Measurements from ENCODE around the gene NHERF1.
A peak's percentile ranks its signal among the peaks of the same experiment; 100 is the strongest.

The NHERF1 gene

DNA sequence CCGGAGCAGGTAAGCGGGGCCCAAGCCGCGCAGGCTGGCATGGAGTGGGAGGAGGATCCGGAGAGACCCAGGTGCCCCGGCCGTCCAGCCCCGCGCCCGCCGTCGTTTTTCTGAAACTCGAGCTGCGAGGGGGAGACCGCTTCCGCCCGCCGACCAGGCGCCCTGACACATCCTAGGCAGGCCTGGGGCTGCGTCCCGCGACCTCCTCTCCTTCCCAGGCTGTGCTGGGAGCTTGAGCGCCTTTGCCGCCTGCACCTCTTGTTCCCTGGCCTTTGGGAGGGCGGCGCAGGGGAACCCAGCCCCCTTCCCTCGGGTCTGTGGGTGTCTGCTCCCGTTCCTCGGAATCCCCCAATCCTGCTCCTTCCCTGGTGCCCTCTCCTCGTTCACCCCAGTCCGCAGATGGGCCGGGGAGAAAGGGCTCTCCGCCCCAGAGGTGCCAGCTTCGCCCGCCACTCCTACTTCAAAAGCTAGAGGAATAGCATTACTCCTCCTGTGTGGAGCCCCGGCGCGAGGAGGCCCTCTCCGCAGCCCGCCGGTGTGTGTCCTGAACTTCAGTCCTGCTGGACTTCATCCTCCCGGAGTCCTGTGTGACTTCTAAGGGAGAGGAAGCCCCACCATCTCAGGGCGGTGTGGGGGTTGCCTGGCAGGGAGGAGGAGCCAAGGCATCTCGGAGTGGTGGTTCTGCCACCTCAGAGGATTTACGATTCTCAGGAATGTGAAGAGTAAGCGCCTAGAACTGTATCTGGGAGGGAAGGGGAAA, 1.0 kb downstream of the NHERF1 start:
- no peak for DNase-seq (ENCODE audit: low spot score)

DNA sequence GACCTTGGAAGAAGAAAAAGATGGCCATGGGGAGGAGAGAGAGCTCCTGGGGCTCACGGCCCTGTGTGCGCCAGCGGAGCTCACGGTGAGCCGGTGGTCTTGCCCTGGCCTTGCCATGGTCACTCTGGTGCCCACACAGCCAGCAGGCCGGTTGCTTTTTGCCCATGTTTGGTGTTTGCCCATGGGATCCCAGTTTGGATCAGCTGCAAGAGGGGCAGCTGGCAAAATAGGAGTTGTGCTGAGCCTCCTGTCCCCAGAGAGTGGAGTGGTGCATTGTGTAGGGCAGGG, 1.6 kb downstream of the NHERF1 start:
- no peak for DNase-seq (ENCODE audit: low spot score)

DNA sequence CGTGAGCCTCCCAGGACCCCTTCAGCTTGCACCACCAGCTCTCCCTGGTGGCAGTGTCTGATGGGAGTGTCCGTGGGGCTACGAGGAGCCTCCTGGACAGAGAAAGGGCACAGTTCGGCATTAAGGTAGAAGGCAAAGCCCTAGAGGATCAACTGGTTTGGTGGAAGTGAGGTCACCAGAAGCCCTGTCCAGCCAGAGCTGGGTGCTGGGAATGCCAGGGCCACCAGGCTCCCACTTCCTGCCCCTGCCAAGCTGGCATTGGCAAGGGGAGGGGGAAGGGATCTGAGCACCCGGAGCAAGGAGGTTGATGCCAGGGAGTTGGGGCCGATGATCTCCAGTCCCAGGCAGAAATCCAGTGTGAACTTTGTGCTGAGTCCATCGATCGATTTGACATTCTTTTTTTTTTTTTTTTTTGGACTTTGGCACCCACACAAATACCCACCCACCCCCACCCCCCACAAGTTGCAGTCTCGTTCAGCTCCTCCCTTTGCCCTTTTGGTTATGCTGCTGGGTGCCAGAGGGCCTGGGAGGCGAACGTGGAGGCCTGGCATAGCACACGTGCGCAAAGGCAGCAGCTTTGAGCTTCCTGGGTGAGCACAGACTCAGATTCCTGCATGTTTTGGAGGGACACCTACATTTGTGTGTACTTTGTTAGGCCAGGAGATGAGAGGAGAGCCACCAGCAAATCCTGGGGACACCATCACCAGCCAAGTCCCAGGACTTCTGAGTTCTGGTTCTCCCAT, 2.1 kb downstream of the NHERF1 start:
- no peak for DNase-seq (ENCODE audit: low spot score)

DNA sequence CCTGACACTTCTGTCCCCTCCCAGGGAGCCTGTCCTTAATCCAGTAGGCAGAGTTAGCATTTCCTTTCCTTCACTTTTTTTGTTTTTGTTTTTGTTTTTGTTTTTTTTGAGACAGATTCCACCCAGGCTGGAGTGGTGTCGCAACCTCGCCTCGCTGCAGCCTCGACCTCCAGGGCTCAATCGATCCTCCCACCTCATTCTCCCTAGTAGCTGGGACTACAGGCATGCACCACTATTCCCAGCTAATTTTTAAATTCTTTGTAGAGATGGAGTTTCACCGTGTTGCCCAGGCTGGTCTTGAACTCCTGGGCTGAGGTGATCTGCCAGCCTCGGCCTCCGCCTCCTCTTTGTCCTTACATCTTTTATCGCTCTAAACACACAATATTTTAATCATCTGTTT, 4.0 kb downstream of the NHERF1 start:
- no peak for DNase-seq (ENCODE audit: low spot score)

DNA sequence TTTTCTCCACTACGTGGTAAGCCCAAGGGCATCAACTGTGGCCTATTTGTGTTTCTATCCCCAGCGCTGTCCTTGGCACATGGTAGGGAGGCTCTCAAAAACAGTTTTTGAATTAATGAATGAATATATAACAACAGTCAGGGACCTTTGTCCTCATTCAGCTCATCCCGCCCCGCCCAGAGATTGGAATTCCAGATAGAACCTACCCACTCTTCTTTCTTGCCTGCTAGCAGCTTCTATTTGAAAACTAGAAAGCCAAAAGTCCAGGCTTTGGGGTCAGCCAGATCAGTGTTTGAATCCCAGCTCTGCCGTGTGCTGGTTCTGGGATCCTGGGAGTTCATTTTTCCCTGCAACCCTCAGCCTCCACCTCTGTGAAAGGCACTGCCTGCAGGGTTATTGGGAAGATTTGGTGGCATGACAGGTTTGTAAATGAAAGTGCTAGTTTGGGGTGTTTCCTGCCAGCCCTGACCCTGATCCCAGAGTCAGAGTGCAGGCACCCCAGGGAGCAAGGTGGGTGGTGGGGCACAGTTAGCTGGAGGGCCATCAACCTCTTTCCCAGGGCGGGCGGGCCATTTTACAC, 4.5 kb downstream of the NHERF1 start:
- DNase-seq (ENCODE audit: low spot score) = no peak

DNA sequence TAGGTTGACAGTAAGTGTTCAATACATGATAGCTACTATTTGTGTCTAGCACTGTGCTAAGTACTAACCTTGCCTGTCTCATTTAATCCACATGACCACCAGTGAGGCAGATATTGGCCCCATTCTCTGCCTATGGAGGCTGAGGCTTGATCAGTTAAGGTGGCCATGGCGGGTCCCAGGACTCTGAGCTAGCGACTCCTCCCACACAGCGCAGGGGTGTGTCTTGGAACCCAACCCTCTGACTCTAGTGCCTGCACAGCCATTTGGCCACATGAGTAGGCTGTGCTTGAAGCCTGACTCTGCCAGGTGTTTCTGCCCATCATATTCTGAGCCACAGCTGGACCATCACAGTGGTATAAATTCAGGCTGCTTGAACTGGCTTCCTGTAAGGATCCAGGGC, 6.4 kb downstream of the NHERF1 start:
- no peak for DNase-seq (ENCODE audit: low spot score)

DNA sequence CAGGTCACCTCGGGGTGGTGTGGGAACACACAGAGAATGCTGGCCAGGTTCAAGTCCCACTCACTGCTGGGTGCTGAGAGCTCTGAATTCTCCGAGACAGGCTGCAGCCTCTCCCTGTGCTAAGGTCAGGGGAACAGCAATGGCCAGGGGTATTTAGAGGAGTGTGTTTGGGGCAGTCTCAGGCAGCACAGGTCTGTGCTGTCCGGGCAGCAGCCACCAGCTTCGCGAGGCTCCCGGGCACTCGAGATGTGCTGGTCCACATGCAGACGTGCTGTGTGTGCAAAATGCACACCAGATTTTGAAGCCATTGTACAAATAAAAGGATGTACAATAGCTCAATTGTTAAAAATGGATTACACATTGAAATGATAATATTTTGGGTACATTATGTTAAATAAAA, 7.1 kb downstream of the NHERF1 start:
- no peak for DNase-seq (ENCODE audit: low spot score)

DNA sequence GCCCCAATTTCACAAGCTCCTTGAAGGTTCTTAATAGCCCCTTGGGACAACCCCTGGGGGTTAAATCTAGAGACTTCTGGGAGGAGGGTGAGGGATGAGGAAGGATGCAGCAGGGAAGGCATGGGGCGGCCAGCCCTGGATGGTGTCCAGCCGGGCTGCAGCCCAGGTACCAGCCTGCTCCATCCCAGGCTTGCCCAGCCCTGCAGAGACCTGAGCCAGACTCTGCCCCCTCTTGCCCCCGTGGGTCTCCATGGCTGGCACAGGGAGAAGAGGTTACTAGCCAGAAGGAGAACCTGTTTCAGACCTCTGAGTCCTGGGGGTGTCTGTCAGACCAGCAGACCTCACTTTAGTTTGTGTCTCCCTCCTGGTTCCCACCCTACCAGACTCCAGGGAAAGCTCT, 8.5 kb downstream of the NHERF1 start:
- DNase-seq (ENCODE audit: low spot score) = no peak

DNA sequence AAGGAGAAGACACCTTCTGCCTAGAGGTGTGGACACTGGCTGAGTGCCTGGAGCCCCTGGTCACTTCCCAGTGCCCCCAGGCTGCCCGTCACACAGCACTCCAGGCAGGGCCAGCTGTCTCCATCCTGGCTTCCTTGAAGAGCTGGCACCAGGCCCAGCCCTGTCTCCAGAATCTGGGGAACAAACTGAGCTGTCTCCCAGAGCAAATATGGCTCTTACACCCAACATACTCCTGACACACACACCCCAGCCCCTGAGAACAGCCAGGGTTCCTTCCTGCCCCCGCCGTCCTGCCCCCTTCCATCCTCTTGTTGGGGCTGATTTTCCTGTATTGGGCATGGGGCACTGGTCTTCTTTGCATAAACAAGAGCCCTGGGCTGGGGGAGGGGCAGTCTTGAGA, 9.1 kb downstream of the NHERF1 start:
- no peak for DNase-seq (ENCODE audit: low spot score)

DNA sequence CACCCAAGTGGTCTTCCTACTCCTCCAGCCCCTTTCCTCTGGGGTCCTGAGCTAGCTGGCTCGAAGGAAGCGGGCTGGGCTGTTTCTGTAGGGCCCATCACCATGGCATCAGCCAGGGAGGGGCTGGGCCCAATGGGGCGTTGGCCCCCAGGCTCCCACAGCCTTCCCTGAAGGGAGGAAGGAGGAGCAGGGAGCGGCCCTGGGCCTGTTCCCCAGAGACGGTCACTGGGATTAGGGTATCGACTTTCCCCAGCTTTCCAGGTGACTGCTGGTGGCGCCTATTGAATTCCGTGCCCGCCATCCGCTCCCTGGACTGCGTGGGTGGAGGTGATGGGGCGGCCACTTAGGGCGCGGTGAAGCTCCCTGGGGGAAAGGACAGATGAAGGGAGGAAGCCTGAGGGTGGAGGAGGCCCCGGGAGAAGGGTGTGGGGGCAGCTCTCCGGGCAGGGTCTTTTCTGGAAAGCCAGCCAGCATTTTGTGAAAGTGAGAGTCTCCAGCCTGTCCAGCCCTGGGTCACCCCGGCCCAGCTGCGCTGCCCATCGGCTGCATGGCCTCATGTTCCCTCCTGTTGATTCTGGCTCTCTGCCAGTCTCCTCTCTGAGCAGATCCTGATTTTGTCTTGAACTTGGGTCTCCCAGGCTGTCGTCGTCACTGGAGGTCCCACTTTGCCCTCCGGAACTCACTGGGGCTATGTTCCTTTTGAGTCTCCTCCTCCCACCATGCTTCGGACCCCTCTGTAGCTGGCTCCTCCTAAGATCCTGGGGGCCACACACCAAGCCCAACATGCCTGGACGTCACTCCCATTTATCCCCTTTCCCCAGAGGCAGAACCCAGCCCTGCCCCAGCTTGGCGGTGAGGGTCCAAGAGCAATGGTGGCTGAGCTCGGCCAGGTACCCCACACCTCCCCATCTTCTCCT, 9.8 kb downstream of the NHERF1 start:
- DNase-seq (ENCODE audit: low spot score) = peak; percentile 63

DNA sequence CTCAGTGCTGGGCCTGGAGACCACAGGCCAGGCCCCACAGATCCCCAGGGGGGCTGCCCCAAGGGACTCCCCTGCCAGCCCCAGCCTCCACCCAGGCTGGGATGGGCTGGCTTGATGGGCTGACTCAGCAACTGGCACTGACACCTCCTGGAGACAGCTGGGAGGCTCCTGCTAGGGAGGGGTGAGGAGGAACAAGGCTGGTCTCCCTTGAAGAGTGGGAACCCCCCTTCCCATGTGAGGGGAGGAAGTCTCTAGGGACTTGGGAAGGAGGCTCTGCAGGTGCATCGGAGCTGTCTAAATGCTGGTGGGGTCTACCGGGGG, 10.4 kb downstream of the NHERF1 start:
- no peak for DNase-seq (ENCODE audit: low spot score)

DNA sequence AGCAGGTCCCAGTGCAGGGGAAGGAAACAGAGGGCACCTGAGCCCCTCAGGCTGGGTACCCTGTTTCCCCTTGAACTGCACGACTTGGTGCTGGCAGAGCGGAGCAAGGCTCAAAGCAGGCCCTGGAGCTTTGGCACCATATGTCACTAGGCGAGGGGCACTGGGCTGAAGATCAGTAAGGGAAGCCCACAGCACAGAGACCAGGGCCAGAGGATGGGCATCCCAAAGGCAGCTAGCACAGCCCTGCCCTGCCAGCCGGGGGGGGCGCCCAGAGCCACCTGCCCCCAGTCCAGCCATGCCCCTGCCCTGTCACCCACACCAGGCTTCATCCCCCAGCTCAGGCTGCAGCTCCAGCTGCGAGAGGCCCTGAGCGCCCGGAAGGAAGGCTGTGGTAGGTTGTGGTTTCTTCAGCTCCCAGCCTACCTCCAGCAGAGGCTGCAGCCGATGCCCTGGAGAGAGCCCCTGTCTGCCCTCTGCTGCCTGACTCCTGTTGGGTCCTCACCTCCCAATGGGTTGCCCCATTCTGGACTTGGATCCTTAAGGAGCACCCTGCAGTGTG, 10.9 kb downstream of the NHERF1 start:
- DNase-seq (ENCODE audit: low spot score) = peak; percentile 49

DNA sequence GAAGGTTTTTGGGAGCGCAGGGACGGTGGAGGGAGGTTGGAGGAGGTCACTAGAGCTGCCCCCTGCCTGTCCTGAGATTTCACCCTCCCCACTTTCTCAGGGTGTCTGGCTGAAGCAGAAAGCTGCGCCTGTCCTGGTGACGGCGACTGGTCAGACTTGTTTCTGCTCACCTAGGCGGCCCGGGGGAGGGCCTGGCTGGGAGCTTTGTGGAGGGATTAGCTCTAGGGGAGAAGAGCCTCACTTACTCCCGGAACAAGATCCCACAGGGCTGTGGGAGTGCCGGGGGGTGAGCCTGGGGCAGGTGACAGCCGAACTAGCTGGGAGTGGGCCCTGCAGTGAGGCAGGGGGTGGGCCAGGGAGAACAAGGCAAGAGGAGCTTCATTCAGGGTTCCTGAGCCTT, 11.5 kb downstream of the NHERF1 start:
- DNase-seq (ENCODE audit: low spot score) = no peak

DNA sequence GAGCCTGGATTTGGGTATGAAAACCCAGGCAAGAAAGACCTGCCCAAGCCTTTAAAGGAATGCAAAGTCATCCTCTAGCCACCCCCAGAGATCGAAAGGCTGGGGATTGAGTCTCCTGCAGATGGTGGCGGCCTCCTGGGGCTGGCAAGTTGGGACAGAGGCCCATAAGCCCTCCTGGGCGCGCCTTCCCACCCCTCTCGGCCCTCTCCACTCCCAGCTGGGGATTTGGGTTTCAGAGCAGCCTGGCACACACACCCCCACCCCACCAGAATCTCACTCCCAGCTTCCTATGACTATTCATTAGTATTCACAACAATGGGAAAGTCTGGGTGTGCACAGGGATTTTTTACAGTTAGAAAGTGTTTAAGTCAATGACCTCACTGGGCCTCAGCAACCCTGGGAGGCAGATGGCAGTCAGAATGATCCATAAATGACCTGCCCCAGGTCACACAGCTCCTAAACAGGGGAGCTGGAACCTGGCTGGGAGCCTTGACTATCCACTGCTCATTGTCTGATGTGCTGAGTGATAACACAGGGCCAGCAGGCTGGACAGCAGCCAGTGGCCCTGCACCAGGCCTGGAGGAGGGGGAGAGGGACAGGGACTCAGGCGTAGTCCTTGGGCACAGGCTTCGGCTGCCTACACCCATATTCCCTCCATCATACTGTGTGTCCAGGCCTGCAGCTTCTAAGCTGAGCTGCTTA, 12.1 kb downstream of the NHERF1 start:
- DNase-seq (ENCODE audit: low spot score) = no peak

DNA sequence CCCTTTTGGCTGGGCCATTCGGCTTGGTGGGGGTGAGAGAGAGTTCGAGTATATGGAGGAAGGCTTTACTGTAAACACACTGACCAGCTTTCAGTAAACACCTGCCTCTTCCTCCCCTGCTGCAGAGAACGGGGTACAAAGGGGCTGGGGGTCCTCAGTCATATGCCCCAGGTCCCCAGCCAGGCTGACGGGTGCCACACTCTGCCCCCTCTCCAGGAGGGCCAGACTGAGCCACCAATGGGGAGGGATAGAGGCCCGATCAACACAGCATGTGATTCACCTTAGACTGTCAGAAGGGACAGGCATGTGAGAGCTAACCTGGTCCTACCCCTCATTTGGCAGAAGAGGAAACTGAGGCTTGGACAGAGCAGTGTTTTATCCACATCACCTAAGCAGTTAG, 13.0 kb downstream of the NHERF1 start:
- DNase-seq (ENCODE audit: low spot score) = no peak

DNA sequence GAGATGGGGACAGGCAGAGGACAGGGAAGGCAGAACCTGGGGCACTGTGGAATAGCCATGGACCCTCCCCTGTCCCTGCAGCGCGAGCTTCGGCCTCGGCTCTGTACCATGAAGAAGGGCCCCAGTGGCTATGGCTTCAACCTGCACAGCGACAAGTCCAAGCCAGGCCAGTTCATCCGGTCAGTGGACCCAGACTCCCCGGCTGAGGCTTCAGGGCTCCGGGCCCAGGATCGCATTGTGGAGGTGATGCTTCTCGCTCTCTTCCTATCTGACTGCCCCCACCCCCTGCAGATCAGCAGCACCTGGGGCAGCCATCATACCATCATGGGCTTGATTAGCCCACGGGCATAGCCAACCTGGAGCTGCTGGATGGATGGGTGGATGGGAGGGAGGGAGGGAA, 13.5 kb downstream of the NHERF1 start:
- no peak for DNase-seq (ENCODE audit: low spot score)

DNA sequence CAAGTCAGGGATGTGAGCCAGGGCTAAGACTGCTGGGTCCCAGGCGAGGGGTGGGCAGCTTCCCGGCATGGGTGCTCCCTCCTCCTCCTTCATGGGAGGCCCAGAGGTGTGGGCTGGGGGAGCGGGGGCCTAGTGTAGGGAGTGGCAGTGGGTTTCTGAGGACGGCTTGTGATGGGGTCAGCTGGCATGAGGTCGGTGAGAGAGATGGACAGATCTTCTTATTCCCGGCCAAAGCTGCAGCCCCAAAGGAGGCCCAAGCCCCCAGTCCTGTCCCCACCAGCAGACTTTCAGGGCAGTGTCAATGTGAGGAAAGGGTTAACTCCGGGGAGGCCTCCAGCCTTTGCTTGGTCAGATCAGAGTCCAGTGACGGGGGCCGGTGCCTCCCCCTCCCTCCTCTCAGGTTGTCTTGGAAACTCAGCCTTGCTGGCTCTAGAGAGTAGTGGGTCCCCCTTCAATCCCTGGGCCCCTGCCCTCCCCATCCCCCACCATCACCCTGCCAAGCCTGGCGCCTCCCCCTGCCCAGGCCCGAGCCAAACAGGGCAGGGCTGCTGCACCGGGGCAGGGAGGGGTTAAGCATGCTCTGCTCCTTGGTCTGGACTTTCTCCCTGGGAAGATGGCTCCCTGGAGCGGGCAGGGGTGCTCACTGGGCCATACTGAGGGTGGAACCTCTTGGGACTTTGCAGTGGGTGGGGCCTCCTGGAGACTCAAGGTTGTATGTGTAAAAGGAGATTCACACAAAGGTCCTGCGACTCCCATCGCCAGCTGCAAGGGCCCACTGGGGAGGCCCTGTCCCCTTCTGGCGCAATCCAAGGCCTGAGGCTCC, 15.3 kb downstream of the NHERF1 start:
- no peak for DNase-seq (ENCODE audit: low spot score)

DNA sequence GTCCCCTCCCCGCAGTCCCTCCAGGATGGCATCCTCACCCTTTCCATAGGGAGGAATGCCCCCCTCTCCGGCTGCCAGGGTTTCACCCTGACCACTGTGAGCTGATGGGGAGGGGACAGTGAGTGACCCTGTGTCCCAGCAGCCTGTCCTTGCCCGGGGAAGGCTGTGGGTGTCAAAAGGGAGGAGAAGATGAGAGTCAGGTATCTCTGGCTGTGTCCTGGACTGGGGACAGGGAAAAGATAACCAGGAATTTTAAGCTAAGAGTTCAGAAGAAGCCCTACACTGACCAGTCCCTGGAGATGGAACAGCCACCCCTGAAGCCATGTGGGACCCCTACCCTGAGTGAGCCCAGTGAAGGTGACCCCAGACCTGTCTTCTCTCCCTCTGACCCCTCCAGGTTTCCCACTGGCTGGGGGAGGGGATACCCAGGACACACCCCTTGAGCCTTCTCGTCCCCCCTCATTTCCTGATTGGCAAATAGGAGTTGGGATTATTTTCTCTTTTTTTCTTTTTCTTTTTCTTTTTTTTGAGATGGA, 16.4 kb downstream of the NHERF1 start:
- no peak for DNase-seq (ENCODE audit: low spot score)

DNA sequence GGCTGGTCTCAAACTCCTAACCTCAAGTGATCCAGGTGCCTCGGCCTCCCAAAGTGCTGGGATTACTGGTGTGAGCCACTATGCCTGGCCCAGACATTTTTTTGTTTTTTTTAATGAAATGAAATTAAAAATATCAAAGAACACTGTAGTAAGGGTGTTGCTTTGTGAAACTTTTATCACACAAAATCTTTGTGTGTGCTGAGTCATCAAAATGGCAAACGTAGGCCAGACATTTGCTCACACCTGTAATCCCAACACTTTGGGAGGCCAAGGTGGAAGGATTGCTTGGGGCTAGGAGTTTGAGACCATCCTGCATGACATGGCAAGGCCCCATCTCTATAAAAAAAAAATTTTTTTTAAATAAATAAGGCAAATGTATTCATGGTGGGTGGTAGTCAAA, 18.0 kb downstream of the NHERF1 start:
- DNase-seq (ENCODE audit: low spot score) = no peak

DNA sequence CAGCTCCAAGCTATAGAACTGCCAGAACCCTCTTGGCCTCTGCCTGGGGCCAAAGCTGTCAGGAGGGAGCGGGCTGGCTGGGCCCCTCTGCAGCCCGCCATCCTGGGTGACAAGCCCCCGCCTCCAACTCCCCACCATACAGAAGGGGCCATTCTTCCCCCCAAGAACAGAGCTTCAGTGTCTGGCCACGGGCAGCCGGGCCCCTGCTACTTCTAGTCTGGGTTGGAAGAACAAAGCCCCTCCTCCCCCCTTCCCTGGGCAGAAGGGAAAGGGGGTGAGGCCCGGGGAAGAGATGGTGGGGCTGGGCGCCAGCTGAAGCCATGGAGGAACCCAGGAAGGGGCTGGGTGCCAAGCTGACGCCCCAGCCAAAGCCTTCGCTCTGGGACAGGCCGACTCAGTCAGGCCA, 18.7 kb downstream of the NHERF1 start:
- DNase-seq (ENCODE audit: low spot score) = no peak
